ENCODE data around the gene FRK. TPM values are rescaled to one million over a fixed set of nuclear protein-coding genes. Genes with fewer than 3 reads are reported as not detected.

FRK gene
- total RNA-seq, 1 experiment from 2014 or later: 2.0 TPM

GRCh38 chr6:116033687-116034303 lies 26.9 kb downstream of the FRK start:
- no peaks in the 10 kb centered on the region for H3K27me3 ChIP-seq
- 0 out of 2 replicates have a peak, but pooled peaks cover 2% of the 10 kb centered on the region for H3K9me3 ChIP-seq (replicated peaks)
- no peak overlapping the region for H3K4me3 ChIP-seq
- no peak for DNase-seq
- no peaks in the 10 kb centered on the region for H3K36me3 ChIP-seq
- H3K4me1 ChIP-seq: no peaks in the 10 kb centered on the region
- H3K27ac ChIP-seq: no peak overlapping the region

- no peak overlapping the region for H3K4me3 ChIP-seq
- H3K4me1 ChIP-seq: no peaks in the 10 kb centered on the region
- H3K27ac ChIP-seq: no peak overlapping the region
- no peaks in the 10 kb centered on the region for H3K36me3 ChIP-seq
- DNase-seq: no peak
- H3K9me3 ChIP-seq (replicated peaks): 0 out of 2 replicates have a peak, but pooled peaks cover 2% of the 10 kb centered on the region
- H3K27me3 ChIP-seq: no peaks in the 10 kb centered on the region
Observed at GRCh38 chr6:116030770-116031169, 29.9 kb downstream of the FRK start.

GRCh38 chr6:116029535-116029934 lies 31.2 kb downstream of the FRK start:
- H3K4me1 ChIP-seq: no peaks in the 10 kb centered on the region
- 0 out of 2 replicates have a peak, but pooled peaks cover 2% of the 10 kb centered on the region for H3K9me3 ChIP-seq (replicated peaks)
- H3K4me3 ChIP-seq: no peak overlapping the region
- DNase-seq: no peak
- no peak overlapping the region for H3K27ac ChIP-seq
- no peaks in the 10 kb centered on the region for H3K27me3 ChIP-seq
- H3K36me3 ChIP-seq: no peaks in the 10 kb centered on the region

- H3K27me3 ChIP-seq: no peaks in the 10 kb centered on the region
- DNase-seq: no peak
- 0 out of 2 replicates have a peak, but pooled peaks cover 2% of the 10 kb centered on the region for H3K9me3 ChIP-seq (replicated peaks)
- no peaks in the 10 kb centered on the region for H3K36me3 ChIP-seq
- no peak overlapping the region for H3K27ac ChIP-seq
- H3K4me1 ChIP-seq: no peaks in the 10 kb centered on the region
- no peak overlapping the region for H3K4me3 ChIP-seq
Observed at GRCh38 chr6:116028233-116028632, 32.5 kb downstream of the FRK start.

GRCh38 chr6:116027801-116028200 lies 32.9 kb downstream of the FRK start:
- DNase-seq: no peak
- Histone ChIP-seq H3K4me3 (no peak overlapping the region), H3K27me3 (no peaks in the 10 kb centered on the region), H3K4me1 (no peaks in the 10 kb centered on the region), H3K27ac (no peak overlapping the region), H3K9me3 (replicated peaks) (0 out of 2 replicates have a peak, but pooled peaks cover 2% of the 10 kb centered on the region), H3K36me3 (no peaks in the 10 kb centered on the region)

GRCh38 chr6:116025405-116025804 lies 35.3 kb downstream of the FRK start:
- Histone ChIP-seq H3K9me3 (replicated peaks) (no peaks in the 10 kb centered on the region), H3K4me1 (no peaks in the 10 kb centered on the region), H3K36me3 (no peaks in the 10 kb centered on the region), H3K27ac (no peak overlapping the region), H3K4me3 (no peak overlapping the region), H3K27me3 (no peaks in the 10 kb centered on the region)
- DNase-seq: no peak

GRCh38 chr6:116022841-116023445 lies 37.7 kb downstream of the FRK start:
- no peaks in the 10 kb centered on the region for H3K4me1 ChIP-seq
- H3K27ac ChIP-seq: no peak overlapping the region
- no peaks in the 10 kb centered on the region for H3K36me3 ChIP-seq
- no peaks in the 10 kb centered on the region for H3K27me3 ChIP-seq
- DNase-seq: no peak
- H3K9me3 ChIP-seq (replicated peaks): no peaks in the 10 kb centered on the region
- no peak overlapping the region for H3K4me3 ChIP-seq

- no peak for DNase-seq
- Histone ChIP-seq H3K9me3 (replicated peaks) (no peaks in the 10 kb centered on the region), H3K27ac (no peak overlapping the region), H3K27me3 (no peaks in the 10 kb centered on the region), H3K4me3 (no peak overlapping the region), H3K4me1 (no peaks in the 10 kb centered on the region), H3K36me3 (no peaks in the 10 kb centered on the region)
Observed at GRCh38 chr6:116020738-116021137, 40.0 kb downstream of the FRK start.

- H3K27me3 ChIP-seq: no peaks in the 10 kb centered on the region
- H3K4me1 ChIP-seq: no peaks in the 10 kb centered on the region
- H3K36me3 ChIP-seq: no peaks in the 10 kb centered on the region
- DNase-seq: no peak
- H3K9me3 ChIP-seq (replicated peaks): no peaks in the 10 kb centered on the region
- no peak overlapping the region for H3K4me3 ChIP-seq
- H3K27ac ChIP-seq: no peak overlapping the region
Observed at GRCh38 chr6:116019428-116019827, 41.3 kb downstream of the FRK start.

- DNase-seq: no peak
- H3K27me3 ChIP-seq: no peaks in the 10 kb centered on the region
- no peaks in the 10 kb centered on the region for H3K36me3 ChIP-seq
- H3K4me3 ChIP-seq: no peak overlapping the region
- no peaks in the 10 kb centered on the region for H3K9me3 ChIP-seq (replicated peaks)
- H3K27ac ChIP-seq: no peak overlapping the region
- H3K4me1 ChIP-seq: no peaks in the 10 kb centered on the region
Observed at GRCh38 chr6:116018976-116019375, 41.7 kb downstream of the FRK start.

GRCh38 chr6:116017546-116018295 lies 43.0 kb downstream of the FRK start:
- Histone ChIP-seq H3K9me3 (replicated peaks) (no peaks in the 10 kb centered on the region), H3K27ac (no peak overlapping the region), H3K4me1 (no peaks in the 10 kb centered on the region), H3K27me3 (no peaks in the 10 kb centered on the region), H3K4me3 (no peak overlapping the region), H3K36me3 (no peaks in the 10 kb centered on the region)
- no peak for DNase-seq

GRCh38 chr6:116016846-116017545 lies 43.7 kb downstream of the FRK start:
- no peaks in the 10 kb centered on the region for H3K36me3 ChIP-seq
- H3K27ac ChIP-seq: no peak overlapping the region
- no peaks in the 10 kb centered on the region for H3K9me3 ChIP-seq (replicated peaks)
- DNase-seq: no peak
- no peaks in the 10 kb centered on the region for H3K4me1 ChIP-seq
- no peak overlapping the region for H3K4me3 ChIP-seq
- no peaks in the 10 kb centered on the region for H3K27me3 ChIP-seq

GRCh38 chr6:116015983-116016382 lies 44.7 kb downstream of the FRK start:
- 0 out of 2 replicates have a peak, but pooled peaks cover 1% of the 10 kb centered on the region for H3K4me1 ChIP-seq
- DNase-seq: no peak
- no peaks in the 10 kb centered on the region for H3K36me3 ChIP-seq
- H3K4me3 ChIP-seq: no peak overlapping the region
- no peaks in the 10 kb centered on the region for H3K27me3 ChIP-seq
- H3K27ac ChIP-seq: no peak overlapping the region
- H3K9me3 ChIP-seq (replicated peaks): no peaks in the 10 kb centered on the region

GRCh38 chr6:116015561-116015960 lies 45.1 kb downstream of the FRK start:
- Histone ChIP-seq H3K4me1 (0 out of 2 replicates have a peak, but pooled peaks cover 2% of the 10 kb centered on the region), H3K27me3 (no peaks in the 10 kb centered on the region), H3K27ac (no peak overlapping the region), H3K9me3 (replicated peaks) (no peaks in the 10 kb centered on the region), H3K4me3 (no peak overlapping the region), H3K36me3 (no peaks in the 10 kb centered on the region)
- DNase-seq: no peak

- Histone ChIP-seq H3K27ac (no peak overlapping the region), H3K4me3 (no peak overlapping the region), H3K9me3 (replicated peaks) (no peaks in the 10 kb centered on the region), H3K27me3 (no peaks in the 10 kb centered on the region), H3K4me1 (peaks cover 16% of the 10 kb centered on the region), H3K36me3 (no peaks in the 10 kb centered on the region)
- no peak for DNase-seq
Observed at GRCh38 chr6:116012951-116013350, 47.7 kb downstream of the FRK start.
